ENCODE measurements around the gene ERRFI1.

GRCh38 chr1:8013800-8014199, 12.3 kb downstream of the ERRFI1 start:
- TF ChIP-seq CTCF (IDR thresholded peaks at IDR 0.05 in 2 of 3, conservative IDR thresholded peaks at IDR 0.05 in 1 of 3; ENCODE audit: control insufficient read depth in 2 of 3, extremely low read depth in 1 of 3, insufficient read depth in 1 of 3, low read depth in 3 of 3, low read length in 3 of 3) (no peak), CHD4 (IDR thresholded peaks at IDR 0.05) (no peak), SMAD5 (IDR thresholded peaks at IDR 0.05; ENCODE audit: low read depth) (no peak), JUND (IDR thresholded peaks at IDR 0.05; ENCODE audit: low read depth, low read length) (no peak), POLR2AphosphoS5 (IDR thresholded peaks at IDR 0.05; ENCODE audit: low read length) (no peak), HDAC6 (IDR thresholded peaks at IDR 0.05; ENCODE audit: unreplicated experiment) (no peak), MAX (IDR thresholded peaks at IDR 0.05; ENCODE audit: low read depth, low read length) (no peak), SPI1 (IDR thresholded peaks at IDR 0.05; ENCODE audit: borderline replicate concordance, insufficient read depth, low read depth, low read length) (no peak), KDM1A (IDR thresholded peaks at IDR 0.05; ENCODE audit: borderline replicate concordance) (no peak)

Measured in GM12878 (cell line).